ENCODE results near the gene SYT1. TPM values are rescaled to one million over a fixed set of nuclear protein-coding genes. Genes with fewer than 3 reads are reported as not detected.
A peak's percentile ranks its signal among the peaks of the same experiment; 100 is the strongest.

The SYT1 gene
- total RNA-seq, 1 donor from 2014 or later: 0.79 TPM

DNA sequence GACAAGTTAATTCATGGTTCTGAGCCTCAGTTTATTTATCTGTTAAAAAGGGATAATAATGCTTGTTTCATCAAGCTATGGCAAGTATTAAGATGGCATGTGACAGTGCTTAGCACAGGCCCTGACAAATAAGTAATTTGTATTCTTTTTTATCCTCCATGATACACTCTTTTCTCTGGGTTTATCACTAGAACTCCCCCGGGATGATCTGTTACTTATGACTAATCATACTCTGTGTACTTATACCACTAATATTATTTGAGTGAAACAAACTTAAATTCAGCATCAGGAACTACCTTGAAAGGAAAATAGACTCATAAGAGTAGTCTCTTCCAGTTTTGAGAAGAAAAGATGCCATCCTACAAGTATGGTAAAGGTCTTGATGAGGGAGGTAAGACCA, 542.4 kb downstream of the SYT1 start:
- TF ChIP-seq, protein P1, sequence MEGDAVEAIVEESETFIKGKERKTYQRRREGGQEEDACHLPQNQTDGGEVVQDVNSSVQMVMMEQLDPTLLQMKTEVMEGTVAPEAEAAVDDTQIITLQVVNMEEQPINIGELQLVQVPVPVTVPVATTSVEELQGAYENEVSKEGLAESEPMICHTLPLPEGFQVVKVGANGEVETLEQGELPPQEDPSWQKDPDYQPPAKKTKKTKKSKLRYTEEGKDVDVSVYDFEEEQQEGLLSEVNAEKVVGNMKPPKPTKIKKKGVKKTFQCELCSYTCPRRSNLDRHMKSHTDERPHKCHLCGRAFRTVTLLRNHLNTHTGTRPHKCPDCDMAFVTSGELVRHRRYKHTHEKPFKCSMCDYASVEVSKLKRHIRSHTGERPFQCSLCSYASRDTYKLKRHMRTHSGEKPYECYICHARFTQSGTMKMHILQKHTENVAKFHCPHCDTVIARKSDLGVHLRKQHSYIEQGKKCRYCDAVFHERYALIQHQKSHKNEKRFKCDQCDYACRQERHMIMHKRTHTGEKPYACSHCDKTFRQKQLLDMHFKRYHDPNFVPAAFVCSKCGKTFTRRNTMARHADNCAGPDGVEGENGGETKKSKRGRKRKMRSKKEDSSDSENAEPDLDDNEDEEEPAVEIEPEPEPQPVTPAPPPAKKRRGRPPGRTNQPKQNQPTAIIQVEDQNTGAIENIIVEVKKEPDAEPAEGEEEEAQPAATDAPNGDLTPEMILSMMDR (IDR thresholded peaks at IDR 0.05; ENCODE audit: insufficient read depth, low read length, severe bottlenecking): no peak
- Histone ChIP-seq H3K4me3 (ENCODE audit: low read depth, low read length) (no peak overlapping the region), H3K36me3 (ENCODE audit: control insufficient read depth, insufficient read depth, low read length) (no peaks in the 10 kb centered on the region), H3K27me3 (ENCODE audit: control insufficient read depth, insufficient read depth, low read length) (no peaks in the 10 kb centered on the region)
- DNase-seq (ENCODE audit: low read depth) (no peak), FAIRE-seq (no peak)

DNA sequence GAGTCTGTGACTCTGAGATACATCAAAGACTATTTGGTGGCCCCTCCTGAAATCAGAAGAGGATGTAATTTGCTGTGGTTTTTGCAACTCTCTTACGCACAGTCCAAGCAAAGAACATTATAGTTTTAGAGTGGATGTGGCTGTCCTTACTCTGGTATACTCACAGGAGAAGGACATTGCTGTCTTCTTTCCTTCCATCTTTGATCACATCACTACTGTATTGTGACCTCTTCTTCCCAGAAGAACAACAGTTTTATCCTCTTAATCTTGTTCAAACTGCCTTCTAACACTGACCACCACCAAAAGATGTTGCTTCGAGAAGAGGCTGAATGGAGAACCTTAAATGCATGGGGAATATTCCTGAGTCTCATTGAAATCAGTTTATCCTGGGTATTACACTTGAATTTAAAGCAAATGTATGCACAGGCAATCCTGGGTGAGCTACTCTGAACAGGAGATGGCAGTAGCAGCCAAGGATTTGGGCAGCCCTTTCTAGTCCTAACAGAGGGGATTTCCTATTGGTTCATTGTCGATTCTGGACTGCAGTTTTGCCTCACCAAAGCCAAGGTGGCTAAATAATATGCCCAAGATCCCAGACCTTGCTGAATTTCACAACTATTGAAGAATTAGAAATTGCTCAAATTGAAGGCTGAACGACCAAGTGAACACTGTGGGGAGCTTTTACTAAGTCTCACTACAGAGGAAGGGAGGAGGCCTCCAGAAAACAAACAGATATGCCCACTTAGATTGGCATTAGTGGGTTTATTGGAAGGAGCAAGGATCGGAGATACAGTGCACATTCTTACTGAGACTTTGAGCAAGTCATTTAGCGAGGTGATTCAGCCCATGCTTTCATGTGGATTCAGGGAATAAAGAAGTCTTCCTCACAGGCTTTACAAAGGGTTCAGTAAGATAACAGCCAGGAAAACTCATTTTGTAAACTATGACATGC, 543.4 kb downstream of the SYT1 start:
- Histone ChIP-seq H3K4me3 (ENCODE audit: low read depth, low read length) (no peak overlapping the region), H3K27me3 (ENCODE audit: control insufficient read depth, insufficient read depth, low read length) (no peaks in the 10 kb centered on the region), H3K36me3 (ENCODE audit: control insufficient read depth, insufficient read depth, low read length) (no peaks in the 10 kb centered on the region)
- TF ChIP-seq, protein P1 (IDR thresholded peaks at IDR 0.05; ENCODE audit: insufficient read depth, low read length, severe bottlenecking): peak; percentile 76
- DNase-seq (ENCODE audit: low read depth) (peak; percentile 79), FAIRE-seq (no peak)

DNA sequence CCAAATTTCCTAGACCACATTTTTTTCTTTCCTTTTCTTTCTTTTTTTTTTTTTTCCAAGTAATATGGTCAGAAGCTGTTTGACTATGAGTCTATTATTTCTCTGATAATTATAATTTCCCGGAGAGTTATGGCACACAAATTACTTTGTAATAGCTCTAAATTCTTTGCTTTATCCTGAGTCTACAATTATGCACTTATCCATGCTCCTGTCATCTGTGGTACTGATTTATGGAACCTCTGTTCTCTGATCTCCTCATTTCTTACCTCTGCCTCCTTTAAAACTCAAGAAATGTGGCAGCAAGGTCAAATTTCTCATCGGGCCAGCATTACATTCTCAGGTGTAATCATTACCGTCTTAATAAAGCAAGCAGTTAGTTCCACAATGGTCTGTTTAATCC, 544.1 kb downstream of the SYT1 start:
- H3K36me3 ChIP-seq (ENCODE audit: control insufficient read depth, insufficient read depth, low read length): no peaks in the 10 kb centered on the region
- no peak for DNase-seq (ENCODE audit: low read depth)
- TF ChIP-seq, protein P1 (IDR thresholded peaks at IDR 0.05; ENCODE audit: insufficient read depth, low read length, severe bottlenecking): no peak
- H3K27me3 ChIP-seq (ENCODE audit: control insufficient read depth, insufficient read depth, low read length): no peaks in the 10 kb centered on the region
- no peak for FAIRE-seq
- no peak overlapping the region for H3K4me3 ChIP-seq (ENCODE audit: low read depth, low read length)

DNA sequence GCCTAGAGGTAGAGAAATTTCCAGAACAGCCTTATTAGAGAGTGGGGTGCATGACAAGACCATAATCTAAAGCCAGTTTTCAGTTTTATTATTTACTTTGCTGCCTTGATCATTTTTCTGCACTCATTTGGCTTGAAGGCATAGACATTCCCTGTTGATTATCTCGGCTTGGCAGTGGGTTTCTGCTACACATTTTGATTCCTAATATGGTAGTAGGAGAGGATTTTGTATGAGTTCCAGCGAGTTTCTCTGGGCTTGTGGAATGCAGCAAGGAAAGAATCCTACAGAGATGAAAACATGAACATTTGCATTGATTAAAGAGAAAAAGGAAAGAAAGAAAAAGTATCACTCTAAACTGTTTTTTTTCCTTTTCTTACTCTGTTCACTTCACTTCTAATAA, 545.0 kb downstream of the SYT1 start:
- no peaks in the 10 kb centered on the region for H3K27me3 ChIP-seq (ENCODE audit: control insufficient read depth, insufficient read depth, low read length)
- DNase-seq (ENCODE audit: low read depth) (peak; percentile 61), FAIRE-seq (no peak)
- TF ChIP-seq, protein P1 (IDR thresholded peaks at IDR 0.05; ENCODE audit: insufficient read depth, low read length, severe bottlenecking): no peak
- no peak overlapping the region for H3K4me3 ChIP-seq (ENCODE audit: low read depth, low read length)
- H3K36me3 ChIP-seq (ENCODE audit: control insufficient read depth, insufficient read depth, low read length): no peaks in the 10 kb centered on the region

DNA sequence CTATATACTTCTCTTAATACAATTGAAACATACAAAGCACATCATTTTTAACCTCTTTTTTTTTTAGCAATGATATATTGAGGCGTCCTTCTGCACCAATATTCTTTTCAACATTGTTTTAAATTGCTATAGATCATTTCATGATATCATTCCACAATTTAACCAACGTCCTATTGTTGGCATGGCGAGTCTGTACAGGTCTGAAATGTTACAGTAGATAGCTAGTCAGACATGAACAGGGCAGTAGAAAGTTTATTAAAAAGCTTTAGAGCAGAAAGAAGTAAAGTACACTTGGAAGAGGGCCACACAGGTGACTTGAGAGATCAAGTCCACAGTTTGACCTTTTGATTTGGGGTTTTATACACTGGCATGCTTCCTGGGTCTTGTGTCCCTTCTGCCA, 547.2 kb downstream of the SYT1 start:
- DNase-seq (ENCODE audit: low read depth) (peak; percentile 67), FAIRE-seq (no peak)
- TF ChIP-seq, protein P1 (IDR thresholded peaks at IDR 0.05; ENCODE audit: insufficient read depth, low read length, severe bottlenecking): no peak
- Histone ChIP-seq H3K36me3 (ENCODE audit: control insufficient read depth, insufficient read depth, low read length) (no peaks in the 10 kb centered on the region), H3K27me3 (ENCODE audit: control insufficient read depth, insufficient read depth, low read length) (no peaks in the 10 kb centered on the region), H3K4me3 (ENCODE audit: low read depth, low read length) (no peak overlapping the region)

Data from bronchial epithelial cell (primary cell).